AG10803 (cell line): ENCODE results near the gene MARK3.

Experiments
- DNase-seq: peaks from one replicate; pipeline ENCODE4 v3.0.0; 2010; ENCODE audit warnings: low read depth
- H3K4me3 ChIP-seq: 2 replicates; pipeline ENCODE4 v1.5.1; 2011; ENCODE audit warnings: mild to moderate bottlenecking, low read length, control low read depth
- TF ChIP-seq, protein P1 (sequence below): conservative IDR thresholded peaks from 2 replicates; pipeline ENCODE4 v1.5.1; 2011; ENCODE audit warnings: mild to moderate bottlenecking, low read length, control low read depth, inconsistent platforms

MARK3 gene

DNA sequence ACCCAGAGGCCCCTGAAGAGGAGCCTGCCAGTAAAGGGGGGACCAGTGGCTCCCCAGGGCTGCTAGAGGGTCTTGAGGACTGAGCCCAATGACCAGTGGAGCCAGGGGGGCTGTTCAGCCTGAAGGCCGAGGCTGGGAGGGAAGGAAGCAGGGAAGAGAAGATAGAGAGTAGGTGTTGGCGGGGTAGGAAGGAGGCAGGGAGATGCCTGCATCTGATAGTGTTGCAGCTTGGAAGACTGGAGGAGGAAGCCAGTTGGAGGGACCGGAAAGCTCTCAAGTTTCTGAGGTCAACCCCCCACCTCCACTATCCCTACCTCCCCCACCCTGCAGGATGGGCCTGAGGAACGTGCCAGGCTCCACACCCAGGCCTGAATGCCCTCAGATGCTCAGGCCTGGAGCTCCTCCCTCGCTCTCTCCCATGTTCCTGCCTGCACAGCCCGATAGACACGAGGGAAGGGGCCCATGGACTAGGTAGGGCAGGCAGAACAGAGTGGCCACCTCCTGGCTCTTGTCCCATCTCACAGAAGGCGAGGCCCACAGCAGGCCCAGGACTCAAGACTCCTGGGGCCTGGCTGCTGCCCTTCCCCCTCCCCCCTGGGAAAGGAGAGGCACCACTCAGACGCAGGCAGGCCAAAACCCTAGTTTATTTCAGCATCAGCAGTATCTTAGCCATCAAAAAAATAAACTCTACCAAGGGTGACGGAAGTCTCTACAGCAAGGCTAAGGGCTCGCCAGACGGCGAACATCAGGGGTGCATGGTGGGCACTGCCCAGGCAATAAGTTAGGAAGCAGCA is 134.0 kb downstream of the MARK3 start:
- H3K4me3 ChIP-seq = no peak overlapping the region
- peak; percentile 59 for DNase-seq
- TF ChIP-seq, protein P1, sequence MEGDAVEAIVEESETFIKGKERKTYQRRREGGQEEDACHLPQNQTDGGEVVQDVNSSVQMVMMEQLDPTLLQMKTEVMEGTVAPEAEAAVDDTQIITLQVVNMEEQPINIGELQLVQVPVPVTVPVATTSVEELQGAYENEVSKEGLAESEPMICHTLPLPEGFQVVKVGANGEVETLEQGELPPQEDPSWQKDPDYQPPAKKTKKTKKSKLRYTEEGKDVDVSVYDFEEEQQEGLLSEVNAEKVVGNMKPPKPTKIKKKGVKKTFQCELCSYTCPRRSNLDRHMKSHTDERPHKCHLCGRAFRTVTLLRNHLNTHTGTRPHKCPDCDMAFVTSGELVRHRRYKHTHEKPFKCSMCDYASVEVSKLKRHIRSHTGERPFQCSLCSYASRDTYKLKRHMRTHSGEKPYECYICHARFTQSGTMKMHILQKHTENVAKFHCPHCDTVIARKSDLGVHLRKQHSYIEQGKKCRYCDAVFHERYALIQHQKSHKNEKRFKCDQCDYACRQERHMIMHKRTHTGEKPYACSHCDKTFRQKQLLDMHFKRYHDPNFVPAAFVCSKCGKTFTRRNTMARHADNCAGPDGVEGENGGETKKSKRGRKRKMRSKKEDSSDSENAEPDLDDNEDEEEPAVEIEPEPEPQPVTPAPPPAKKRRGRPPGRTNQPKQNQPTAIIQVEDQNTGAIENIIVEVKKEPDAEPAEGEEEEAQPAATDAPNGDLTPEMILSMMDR = no peak

DNA sequence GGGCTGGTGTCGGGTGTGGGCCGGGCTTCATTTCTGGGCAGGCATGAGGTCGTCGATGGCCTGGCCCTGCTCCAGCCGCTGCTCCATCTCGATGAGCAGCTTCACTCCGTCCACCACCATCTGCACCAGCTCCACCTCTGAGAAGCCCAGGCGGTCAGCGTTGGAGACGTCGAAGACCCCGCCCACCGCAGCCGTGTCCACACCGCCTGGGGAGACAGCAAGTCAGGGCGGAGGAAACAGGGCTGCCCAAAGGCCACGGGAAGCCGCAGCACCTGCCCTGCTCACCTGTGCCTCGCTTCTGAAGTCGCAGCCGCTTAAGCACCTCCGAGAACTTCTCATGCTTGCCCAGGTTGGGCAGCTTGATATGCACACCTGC is 134.6 kb downstream of the MARK3 start:
- no peak for DNase-seq
- TF ChIP-seq, protein P1 = no peak
- H3K4me3 ChIP-seq = no peak overlapping the region

DNA sequence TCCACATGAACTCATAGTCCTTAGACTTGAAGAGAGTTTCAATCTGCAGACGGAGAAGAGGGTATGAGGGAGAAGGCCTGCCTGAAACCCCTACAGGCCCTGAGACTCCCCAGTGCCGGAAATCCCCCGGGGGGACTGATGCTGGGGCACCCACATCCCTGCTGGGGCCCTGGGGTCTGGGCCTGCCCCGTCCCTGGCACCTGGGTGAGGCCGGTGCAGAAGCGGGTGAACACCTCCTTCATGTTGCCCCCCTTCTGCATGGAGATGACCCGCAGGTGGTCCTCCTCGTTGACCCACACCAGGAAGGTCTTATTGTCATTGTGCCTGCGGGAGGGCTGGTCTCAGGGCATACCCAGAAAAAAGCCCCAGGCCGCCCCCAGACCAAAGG is 135.0 kb downstream of the MARK3 start:
- H3K4me3 ChIP-seq = no peak overlapping the region; the same call in 1 of the 2 replicates
- DNase-seq = no peak
- TF ChIP-seq, protein P1 = no peak

DNA sequence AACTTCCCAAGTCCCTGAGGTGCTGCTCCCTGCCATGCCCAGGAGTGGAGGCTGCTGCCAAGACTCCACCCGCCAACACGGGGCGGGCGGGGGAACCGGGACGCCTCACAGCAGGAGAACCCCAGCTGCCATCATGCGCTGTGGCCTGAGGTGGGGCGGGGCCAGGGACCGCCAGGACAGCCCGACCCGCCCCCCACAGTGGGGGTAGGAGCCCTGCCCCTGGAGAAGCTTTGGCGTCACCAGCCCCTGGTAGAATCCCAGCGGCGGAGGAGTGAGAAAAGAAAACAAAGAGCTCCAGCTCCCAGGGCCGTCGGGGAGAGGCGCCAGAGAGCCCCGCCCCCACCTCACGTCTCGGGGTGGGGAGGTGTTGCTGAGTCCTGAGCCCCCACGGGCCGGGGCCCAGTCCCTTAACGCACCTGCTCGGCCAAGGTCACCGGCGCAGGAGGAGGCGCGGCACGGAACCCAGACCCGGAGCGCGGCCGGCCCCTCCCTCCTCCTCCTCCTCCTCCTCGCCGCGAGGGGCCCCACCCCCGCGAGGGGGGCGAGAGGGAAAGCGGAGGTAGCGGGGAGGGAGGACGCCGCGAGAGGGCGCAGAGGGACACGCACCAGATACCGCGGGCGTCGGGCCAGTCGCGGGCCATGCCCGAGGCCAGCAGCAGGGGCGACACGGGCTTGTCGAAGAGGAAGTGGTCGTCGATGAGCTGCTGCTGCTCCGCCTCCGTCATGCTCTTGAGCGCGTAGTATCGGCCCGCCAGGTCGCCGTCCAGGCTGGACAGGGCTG is 135.6 kb downstream of the MARK3 start:
- TF ChIP-seq, protein P1 = peak; percentile 51
- peak overlapping the region; percentile 64 for H3K4me3 ChIP-seq
- DNase-seq = peak; percentile 71

DNA sequence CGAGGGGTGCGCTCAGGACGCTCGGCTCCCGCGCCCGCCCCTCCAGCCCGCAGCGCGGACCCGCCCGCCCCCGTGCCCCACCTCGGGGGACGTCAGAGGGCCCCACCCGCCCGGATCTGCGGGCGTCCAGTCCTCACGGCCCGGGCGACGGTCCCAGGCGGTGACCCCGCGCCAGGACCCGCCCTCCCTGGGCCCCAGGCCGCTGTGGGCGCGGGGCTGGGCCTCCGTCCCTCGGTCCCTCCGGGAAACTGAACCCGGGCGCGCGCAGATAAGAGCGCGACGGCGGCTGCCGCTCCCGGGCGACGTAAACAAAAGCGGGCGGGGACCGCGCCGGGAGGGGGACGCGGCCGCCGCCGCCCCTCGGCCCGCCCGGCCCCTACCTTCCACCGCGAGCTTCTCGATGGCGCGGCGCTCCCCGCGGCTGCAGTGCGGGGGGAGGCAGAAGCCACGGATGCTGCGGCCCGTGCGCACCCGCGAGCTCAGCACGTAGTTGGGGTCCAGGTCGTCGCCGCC is 136.3 kb downstream of the MARK3 start:
- TF ChIP-seq, protein P1 = no peak
- no peak for DNase-seq
- peak overlapping the region; percentile 64 for H3K4me3 ChIP-seq

DNA sequence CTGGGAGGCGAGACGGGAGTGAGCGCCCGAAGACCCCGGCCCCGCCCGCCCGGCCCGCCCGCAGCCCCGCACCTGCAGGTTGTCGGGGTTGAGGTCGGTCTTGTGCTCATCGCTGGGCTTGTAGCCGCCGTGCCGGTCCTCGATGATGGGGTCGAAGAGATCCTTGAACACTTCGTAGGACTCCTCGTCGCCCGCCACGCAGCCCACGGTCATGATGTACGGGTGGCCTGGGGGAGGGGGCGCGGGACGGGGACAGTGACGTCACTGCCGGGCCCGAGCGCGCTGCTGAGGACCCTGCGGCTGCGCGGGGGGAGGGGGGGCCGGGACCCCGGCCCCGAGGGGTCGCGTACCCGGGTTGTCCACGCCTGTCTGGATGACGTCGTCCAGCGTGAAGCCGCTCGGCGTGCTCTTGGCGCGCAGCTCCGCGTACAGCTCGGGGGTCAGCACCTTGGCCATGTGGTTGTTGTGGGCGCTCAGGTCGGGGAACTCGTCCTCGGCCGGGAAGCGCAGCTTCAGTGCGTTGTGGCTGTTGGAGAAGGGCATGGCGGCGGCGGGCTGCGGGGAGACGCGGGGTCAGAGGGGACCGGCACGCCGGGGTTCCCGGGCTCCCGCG is 136.8 kb downstream of the MARK3 start:
- peak overlapping the region; percentile 64 for H3K4me3 ChIP-seq
- DNase-seq = no peak
- TF ChIP-seq, protein P1 = no peak
